GM19023 (cell line): ENCODE data around the gene SYTL3.
"Not testable (repeated sequence)": the region's sequence is repeated elsewhere in the genome, so short reads cannot be mapped to it uniquely, and the experiment has no call there.

Source experiments
- ATAC-seq: cut with Tn5 transposase; IDR thresholded peaks from one replicate; pipeline ENCODE4 v1.9.1; 2021; ENCODE audit warnings: mild to moderate bottlenecking, moderate library complexity; ENCODE audit not compliant: unreplicated experiment

Gene SYTL3

DNA sequence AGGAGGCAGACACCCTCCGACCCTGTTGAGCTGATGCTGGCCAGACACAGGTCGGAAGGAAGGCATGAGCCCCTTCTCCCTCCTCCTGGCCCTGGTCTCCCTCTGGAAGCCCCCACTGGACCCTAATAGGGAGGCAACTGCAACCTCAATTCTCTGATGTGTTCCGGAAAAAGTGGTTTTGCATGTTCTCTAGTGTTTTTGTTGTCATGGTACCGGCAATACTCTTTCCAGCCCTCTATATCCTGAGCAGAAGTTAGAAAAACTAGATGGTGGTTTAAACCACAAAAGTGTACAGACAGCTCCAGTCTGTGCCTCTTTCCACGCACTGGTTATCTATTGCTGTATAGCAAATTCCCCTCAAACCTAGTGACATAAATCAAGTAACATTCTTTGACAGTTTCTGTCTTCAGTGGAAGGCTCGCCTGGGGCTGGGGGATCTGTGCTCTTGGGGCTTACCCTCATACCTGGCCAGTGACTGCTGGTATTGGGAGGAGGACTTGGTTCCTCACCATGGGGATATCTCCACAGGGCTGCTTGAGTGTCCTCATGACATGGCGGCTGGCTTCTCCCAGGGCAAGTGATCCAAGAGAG is 37.0 kb downstream of the SYTL3 start:
- peak; percentile 85 for ATAC-seq

- no peak for ATAC-seq
Measured at GRCh38 chr6:158687506-158687905, 37.7 kb downstream of the SYTL3 start.

- no peak for ATAC-seq
Measured at GRCh38 chr6:158688860-158689259, 39.0 kb downstream of the SYTL3 start.

- ATAC-seq, result no peak
Measured at GRCh38 chr6:158694913-158695312, 45.1 kb downstream of the SYTL3 start.

- ATAC-seq, result no peak
Measured at GRCh38 chr6:158697811-158698210, 48.0 kb downstream of the SYTL3 start.

- ATAC-seq, result no peak
Measured at GRCh38 chr6:158698931-158699330, 49.1 kb downstream of the SYTL3 start.

DNA sequence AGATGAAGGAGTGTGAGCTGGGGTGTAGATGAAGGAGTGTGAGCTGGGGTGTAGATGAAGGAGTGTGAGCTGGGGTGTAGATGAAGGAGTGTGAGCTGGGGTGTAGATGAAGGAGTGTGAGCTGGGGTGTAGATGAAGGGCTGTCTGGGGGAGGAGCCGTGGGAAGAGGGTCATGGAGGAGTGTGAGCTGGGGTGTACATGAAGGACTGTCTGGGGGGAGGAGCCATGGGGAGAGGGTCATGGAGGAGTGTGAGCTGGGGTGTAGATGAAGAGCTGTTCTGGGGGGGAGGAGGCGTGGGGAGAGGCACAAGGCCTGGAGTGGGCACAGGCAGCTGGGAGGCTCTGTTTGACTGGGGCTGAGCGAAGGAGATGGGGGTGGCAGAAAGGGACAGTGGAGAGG is 51.4 kb downstream of the SYTL3 start:
- ATAC-seq, result not testable (repeated sequence)

DNA sequence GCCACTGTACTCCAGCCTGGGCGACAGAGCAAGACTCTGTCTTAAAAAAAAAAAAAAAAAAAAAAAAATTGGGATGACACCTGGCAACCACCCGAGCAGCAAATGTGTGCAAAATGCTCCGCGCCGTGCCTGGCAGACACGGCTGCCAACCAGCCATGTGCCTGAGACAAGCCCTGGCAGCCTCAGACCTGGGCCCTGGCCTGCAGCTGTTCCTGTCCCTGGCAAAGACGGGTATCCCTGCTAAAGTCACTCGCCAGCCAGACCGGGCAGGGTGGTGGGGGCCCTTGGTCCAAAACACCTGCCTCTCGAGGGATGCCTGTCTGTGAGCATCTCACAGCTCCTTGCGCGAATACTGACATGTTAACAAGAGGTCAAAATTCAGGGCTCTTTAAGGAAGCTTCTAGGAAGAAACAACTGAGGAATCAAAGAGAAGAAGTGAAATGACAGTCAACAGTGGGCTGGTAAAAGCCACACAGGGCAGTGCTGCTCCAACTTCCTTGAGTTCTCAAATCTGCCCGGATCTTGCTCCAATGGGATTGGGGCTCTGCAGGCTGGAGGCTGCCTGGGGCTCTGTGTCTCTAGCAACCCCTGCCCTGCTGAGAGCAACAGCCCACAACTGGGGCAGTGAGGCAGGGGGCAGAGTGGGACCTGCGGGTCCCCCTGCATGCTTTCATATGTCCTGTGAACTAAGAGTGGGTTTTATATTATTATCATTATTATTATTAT is 53.4 kb downstream of the SYTL3 start:
- ATAC-seq, result no peak

DNA sequence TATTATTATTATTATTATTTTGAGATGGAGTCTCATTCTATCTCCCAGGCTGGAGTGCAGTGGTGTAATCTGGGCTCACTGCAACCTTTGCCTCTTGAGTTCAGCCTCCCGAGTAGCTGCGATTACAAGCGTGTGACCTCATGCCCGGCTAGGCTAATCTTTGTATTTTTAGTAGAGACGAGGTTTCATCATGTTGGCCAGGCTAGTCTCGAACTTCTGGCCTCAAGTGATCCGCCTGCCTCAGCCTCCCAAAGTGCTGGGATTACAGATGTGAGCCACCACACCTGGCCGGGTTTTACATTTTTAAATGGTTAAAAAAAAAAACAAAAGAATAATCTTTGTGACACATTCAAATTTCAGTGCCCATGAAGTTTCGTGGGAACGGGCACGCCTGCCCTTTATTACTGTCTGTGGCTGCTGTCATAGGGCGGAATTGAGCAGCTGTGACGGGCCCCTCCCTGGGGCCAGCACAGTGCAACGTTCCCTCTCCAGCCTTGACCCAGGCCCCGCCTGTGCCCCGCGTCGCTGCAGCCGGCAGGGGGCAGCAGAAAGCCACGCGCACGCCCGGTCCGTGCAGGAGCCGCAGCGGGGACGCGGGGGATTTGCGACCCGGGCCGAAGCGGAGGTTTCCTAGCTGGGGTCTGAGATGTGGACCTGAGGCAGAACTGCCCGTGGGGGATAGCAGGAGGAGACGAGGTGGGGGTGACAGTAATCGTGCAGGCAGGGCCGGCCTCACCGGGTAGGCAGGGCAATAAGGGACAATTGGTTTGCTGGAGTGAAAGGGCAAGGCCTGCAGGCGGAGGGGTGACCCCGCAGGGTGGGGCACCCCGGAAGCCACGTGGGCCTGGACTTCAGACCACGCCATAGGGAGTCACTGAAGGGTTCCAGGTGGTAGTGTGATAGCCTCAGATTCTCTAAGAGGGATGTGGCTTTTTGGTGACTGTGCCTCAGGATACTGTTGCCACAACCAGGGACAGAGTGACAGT is 54.3 kb downstream of the SYTL3 start:
- peak; percentile 95 for ATAC-seq

DNA sequence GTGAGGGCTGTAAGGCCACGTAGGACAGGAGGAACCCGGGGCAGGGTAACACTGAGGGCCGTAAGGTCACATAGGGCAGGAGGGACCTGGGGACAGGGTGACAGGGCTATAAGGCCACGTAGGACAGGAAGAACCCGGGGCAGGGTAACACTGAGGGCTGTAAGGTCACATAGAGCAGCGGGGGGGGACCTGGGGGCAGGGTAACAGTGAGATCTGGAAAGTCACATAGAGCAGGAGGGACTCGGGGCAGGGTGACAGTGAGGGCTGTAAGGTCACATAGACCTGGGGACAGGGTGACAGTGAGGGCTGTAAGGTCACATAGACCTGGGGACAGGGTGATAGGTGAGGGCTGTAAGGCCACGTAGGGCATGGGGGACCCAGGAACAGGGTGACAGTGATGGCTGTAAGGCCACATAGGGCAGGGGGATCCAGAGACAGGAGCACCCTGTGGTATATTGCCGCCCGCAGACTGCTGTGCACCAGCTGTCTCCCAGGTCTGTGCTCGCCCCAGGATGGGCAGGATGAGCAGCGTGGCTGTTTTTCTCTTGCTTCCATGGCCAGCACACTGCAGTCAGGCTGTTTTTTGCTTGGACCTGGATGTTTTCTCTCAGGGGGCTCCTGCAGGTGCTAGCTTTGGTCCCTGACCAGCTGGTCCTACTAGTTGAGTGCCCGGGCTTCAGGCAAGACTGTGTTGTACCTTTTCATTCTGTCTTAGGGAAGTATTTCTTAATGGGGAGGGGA is 55.7 kb downstream of the SYTL3 start:
- no peak for ATAC-seq

DNA sequence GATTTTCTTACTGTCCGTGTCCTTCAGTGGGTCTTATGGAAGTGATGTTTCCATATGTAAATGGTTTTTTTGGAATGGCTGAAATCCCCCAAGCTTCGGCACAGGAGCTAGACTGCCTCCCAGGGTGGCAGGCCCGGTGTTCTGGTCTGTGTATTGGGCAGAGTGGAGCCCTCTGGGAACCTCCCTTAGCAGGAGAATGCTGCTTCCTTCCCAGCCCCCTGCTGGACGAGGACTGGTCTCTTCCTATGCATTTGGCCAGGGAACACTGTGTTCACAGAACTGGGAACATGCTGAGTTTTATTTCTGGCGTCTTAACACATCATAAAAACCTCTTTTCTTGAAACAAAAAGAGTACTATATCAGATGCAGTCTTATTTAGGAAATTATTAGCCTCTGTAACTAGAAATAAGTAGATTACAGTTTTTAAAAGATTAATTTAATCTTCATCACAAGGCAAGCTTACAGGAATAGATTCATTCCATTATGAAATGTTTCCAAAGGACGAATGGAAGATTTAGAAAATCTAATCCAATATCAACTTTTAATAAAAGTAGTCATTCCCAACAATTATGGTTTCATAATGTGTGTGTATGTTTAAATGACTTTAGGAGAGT is 56.6 kb downstream of the SYTL3 start:
- ATAC-seq, result no peak

GRCh38 chr6:158707120-158707820 is 57.4 kb downstream of the SYTL3 start:
- ATAC-seq, result no peak

- ATAC-seq, result no peak
Measured at GRCh38 chr6:158707821-158708195, 58.0 kb downstream of the SYTL3 start.

GRCh38 chr6:158708239-158708638 is 58.4 kb downstream of the SYTL3 start:
- ATAC-seq, result no peak

DNA sequence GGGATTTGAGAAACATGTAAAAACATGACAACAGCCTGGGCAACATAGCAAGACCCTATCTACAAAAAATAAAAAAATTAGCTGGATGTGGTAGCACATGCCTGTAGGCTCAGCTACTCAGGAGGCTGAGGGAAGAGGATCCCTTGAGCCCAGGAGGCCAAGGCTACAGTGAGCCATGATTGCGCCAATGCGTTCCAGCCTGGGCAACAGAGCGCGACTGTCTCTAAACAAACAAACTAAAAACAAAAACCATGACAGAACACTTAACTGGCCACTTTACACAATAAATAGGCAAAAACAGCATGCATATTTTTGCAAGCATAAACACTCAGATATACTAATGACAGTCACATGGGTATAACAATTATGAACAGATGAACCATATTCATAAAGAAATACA is 60.0 kb downstream of the SYTL3 start:
- no peak for ATAC-seq

- no peak for ATAC-seq
Measured at GRCh38 chr6:158711264-158711663, 61.4 kb downstream of the SYTL3 start.

- no peak for ATAC-seq
Measured at GRCh38 chr6:158713469-158713868, 63.6 kb downstream of the SYTL3 start.

GRCh38 chr6:158714706-158715105 is 64.9 kb downstream of the SYTL3 start:
- ATAC-seq, result no peak

DNA sequence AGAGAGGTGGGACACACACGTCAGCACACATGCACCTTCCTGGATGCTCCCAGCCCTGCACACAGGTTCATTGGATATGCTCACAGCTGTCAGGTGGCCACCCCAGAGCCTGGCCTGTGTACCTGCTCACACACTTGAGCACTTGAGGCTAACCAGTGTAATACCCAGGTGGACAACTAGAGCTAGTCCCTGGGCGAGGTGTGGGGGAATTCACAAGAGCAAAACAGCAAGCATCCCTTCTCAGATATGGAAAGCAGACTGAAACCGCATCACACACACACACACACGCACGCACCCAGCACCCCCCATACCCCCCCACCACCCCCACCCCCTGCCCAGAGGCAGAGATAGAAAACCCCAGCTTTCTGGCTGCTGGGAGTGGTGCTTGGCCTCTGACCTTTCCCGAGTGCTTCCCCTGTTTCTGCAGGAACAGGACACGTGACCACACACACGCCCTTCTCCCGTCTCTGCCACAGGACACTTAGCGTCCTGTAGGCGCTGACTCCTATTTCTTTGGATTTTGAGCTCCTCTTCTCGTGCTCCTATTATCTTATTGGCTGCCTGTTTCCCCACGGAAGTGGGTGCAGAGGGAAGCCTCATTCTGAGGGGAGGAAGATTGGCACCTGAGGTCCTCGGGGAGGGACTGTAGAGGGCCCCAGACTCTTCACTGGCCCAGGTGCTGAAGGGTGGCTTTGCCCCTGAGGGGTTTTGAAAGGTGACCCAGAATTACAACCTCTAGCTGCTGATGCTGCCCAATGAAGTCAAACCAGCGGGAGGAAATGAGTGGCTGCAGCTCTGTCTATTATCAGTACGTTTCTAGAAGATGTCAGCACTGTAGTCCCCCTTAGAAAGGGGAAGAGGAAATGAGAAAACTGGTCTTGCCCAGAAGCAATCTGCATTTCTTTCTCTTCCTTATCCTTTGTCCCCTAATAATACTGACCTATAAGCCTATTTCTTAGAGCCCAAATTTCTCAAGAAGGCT is 65.8 kb downstream of the SYTL3 start:
- peak; percentile 50 for ATAC-seq
